Astrocyte of the spinal cord (primary cell): ENCODE results near the gene ZMIZ1.

Source experiments
- DNase-seq: peaks from one replicate; pipeline ENCODE4 v3.0.0; 2011; ENCODE audit warnings: low read depth, low spot score
- H3K4me3 ChIP-seq: 2 replicates; pipeline ENCODE4 v1.5.1; 2011; ENCODE audit warnings: low read depth, mild to moderate bottlenecking, low read length, moderate library complexity
- in situ Hi-C: cut with HindIII; loops from 2 replicates; pipeline ENCODE4 v1.10.0; 2017; ENCODE audit warnings: low sequenced_read_pairs
- TF ChIP-seq, protein P1 (sequence below): IDR thresholded peaks from 2 replicates; pipeline ENCODE4 v1.5.1; 2012; ENCODE audit warnings: low read depth, mild to moderate bottlenecking, low read length, inconsistent platforms

The ZMIZ1 gene

DNA sequence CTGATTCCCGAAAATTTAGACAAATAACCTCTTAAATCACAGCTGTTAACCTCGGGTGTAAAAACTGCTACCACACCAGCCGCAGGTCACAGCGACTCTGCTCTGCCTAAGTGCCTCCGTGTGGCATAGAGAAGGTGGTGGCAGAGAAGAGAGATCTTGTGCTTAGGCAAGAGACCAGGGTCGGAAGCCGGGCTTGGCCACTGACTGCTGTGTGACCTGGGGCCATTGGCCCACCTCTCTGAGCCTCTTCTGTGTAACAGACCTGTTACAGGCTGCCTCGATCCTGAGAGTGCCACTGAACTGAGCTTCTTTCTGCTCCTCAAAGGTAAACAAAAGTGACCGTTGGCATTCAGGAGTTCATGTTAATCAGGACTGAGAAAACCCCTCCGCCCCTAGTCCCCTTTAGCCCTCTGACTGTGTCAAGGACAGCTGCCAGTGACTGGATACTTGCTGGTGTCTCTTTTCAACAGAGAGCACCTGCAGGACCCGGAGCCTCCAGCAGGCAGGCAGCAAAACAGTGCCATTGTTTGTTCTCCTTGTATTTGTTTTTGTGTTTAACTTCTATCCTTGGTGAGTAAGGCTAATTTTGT, 36.5 kb downstream of the ZMIZ1 start:
- no peak overlapping the region for H3K4me3 ChIP-seq
- TF ChIP-seq, protein P1, sequence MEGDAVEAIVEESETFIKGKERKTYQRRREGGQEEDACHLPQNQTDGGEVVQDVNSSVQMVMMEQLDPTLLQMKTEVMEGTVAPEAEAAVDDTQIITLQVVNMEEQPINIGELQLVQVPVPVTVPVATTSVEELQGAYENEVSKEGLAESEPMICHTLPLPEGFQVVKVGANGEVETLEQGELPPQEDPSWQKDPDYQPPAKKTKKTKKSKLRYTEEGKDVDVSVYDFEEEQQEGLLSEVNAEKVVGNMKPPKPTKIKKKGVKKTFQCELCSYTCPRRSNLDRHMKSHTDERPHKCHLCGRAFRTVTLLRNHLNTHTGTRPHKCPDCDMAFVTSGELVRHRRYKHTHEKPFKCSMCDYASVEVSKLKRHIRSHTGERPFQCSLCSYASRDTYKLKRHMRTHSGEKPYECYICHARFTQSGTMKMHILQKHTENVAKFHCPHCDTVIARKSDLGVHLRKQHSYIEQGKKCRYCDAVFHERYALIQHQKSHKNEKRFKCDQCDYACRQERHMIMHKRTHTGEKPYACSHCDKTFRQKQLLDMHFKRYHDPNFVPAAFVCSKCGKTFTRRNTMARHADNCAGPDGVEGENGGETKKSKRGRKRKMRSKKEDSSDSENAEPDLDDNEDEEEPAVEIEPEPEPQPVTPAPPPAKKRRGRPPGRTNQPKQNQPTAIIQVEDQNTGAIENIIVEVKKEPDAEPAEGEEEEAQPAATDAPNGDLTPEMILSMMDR = no peak
- in situ Hi-C loops = no loop called here
- no peak for DNase-seq

DNA sequence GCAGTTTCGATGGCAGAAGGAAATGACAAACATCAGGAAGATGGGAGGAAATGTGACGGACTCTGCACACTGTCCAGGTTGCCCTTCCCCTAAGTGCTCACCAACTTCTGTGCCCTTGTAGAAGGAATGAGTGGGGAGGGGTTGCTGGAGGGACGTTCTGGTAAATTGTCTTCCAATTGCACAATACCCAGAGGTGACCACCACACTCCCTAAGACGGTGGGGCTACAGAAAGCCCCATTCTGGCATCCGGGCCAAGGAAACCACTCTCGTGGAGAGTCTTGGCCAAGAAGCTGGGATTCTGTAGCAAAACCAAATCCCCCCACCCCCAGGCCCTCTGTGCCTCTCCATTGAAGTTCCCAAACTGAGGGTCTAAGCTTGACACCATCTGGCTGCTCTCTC, 37.1 kb downstream of the ZMIZ1 start:
- DNase-seq = no peak
- in situ Hi-C loops = no loop called here
- H3K4me3 ChIP-seq = no peak overlapping the region
- TF ChIP-seq, protein P1 = no peak

DNA sequence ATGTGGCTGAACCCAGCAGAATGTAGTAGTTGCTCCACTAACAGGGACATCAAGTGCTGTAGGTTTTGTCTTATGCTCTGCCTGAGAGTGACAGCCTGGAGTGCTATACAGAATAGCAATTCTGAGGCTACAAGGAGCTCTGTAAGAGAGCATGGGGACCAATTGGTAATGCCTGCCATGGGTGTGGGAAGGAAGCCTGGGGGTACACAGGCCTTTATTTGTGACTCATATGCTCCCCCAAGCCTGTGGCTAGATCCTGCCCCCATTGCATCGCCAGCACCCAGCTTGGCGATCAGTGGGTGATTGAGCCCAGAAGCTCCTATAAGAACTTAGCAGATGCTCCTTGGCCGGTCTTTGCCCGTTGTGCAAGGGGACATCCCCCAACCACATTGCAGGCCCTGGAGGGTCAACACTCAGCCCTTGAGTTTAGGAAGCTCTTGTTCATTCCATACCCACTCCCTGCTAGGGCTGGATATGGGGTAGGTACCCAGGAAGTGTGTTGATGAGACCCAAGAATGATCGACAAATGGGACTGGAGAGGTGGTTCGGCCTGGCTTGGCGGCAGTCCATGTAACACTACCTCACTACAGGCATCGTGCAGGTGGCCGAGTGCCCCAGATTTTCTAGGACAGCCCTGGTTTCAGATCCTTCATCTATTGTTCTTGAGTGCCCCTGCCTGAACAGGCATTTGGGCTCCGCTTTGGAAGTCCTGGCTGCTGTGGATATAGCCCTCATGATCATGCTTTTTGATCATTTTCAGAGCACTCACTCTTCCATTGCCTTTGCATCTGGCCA, 37.7 kb downstream of the ZMIZ1 start:
- TF ChIP-seq, protein P1 = no peak
- H3K4me3 ChIP-seq = no peak overlapping the region
- no peak for DNase-seq
- in situ Hi-C loops = no loop called here

DNA sequence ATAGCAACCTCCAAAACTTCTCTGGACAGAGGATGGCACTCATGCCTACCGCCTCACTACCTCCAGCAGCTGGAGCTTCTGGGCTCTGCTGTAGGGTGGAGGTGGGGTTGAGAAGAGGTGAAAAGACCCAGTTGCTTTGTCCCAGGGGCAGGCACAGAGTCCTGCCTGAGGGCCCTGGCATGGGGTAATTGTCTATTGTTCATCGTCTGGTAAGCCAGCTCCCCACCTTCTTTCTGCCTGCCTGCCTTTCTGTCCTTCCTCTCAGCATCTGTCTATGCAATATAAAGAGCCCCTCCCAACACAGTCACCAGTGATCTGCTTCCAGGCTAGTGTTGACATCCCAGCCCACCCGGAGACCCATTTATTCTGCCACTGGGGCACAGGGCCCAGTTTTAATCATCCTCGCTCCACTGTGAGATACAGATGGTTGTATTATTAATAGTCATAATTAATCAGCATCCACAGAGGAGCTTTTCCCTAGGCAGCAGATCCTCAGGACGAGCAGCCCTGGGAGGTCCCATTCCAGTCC, 39.0 kb downstream of the ZMIZ1 start:
- H3K4me3 ChIP-seq = no peak overlapping the region
- in situ Hi-C loops = no loop called here
- TF ChIP-seq, protein P1 = no peak
- no peak for DNase-seq

DNA sequence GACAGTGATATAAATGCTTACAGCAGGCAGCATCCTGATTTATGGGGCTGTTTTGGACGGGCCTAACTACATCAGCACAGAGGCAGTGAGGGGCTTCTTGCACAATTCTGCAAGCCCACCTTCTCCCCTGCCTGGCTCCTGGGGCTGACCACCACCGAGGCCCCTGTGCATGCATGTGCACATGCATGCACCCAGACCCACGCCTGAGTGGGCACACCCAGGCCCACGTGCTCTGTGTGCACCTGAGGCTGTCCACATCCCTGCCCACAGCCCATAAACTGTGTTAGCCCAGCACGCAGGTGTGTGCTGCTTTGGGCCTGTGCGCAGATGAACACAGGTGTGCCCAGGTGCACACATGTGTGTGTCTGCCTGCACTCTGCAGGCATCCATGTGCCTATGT, 40.0 kb downstream of the ZMIZ1 start:
- H3K4me3 ChIP-seq = no peak overlapping the region
- TF ChIP-seq, protein P1 = no peak
- no peak for DNase-seq
- in situ Hi-C loops = no loop called here

DNA sequence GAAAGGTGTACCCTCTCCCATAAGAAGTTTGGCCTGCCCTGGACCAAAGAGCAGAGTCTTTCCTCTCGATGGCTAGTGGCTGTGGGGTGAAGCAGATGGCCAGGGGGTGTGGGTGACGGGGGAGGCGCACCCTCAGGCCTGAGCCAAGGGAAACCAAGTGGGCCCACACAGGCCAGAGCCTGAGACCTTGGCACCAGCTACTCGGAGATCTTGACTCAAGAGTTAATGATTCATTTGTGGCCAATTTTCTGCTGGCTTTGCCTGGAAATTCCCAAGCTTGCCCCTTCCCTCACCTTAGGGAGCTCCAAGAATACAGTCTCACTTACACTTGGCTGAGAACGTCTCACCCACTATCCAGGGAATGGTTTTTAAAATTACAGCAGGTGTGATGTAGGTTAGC, 42.7 kb downstream of the ZMIZ1 start:
- in situ Hi-C loops = no loop called here
- peak; percentile 76 for DNase-seq
- H3K4me3 ChIP-seq = no peak overlapping the region
- TF ChIP-seq, protein P1 = no peak
